ENCODE data around the gene SLC4A2. TPM values are rescaled to one million over a fixed set of nuclear protein-coding genes. Genes with fewer than 3 reads are reported as not detected.
A peak's percentile ranks its signal among the peaks of the same experiment; 100 is the strongest.
"Not testable (repeated sequence)": the region's sequence is repeated elsewhere in the genome, so short reads cannot be mapped to it uniquely, and the experiment has no call there.

Gene SLC4A2
- 66.5 TPM for total RNA-seq

DNA sequence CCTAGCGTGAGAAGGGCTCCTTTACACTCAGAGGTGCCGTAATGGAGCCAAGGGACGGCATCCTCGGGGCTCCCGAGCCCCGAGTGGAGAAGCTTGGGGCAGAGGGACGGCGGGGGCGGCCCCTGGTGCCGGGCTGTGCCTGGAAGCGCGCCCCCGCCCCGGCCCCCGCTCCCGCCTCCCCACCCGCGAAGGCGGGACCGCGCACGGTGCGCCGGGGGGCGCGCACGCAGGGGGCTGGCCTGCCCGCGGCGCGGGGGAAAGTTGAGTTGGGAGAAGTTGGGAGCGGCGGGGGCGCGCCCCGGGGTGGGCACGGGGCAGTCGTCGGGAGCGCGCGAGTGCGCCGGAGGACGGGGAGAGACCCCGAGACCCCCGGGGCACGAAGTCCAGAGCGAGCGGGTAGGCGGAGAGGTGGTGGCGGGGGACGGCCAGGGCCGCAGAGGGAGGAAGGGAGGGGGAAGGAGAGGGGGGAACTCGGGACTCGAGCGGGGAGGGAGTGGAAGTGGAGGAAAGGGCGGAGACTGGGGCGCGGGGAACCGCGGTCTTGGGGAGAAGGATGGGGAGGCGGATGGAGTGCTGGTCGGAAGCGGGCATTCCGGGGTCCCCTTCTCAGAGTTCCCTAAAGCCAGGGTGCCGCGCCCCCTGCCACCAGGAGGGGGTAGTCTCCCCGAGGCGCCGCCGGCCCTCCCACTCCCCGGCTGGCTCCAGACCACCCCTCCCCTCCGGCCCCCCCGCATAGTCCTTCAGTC is at the start of gene SLC4A2:
Gene SLC4A2 (plus strand): TSS at position 223 of the 746 bp plus-strand sequence. CDS start 2,399 bp downstream, outside the sequence.
- Histone ChIP-seq H3K27me3 (no peaks in the 10 kb centered on the region), H3K9me3 (no peaks in the 10 kb centered on the region), H3K27ac (peak within 1 kb of the TSS; percentile 99), H3K4me1 (peaks cover 63% of the 10 kb centered on the region), H3K4me3 (peak within 1 kb of the TSS; percentile 87 to 91), H3K36me3 (peaks cover 0 to 6% of the 10 kb centered on the region in 2 donors)
- TF ChIP-seq POLR2A (IDR thresholded peaks at IDR 0.05) = peak in 1 of 2 donors; percentile 28
- TF ChIP-seq, protein P1, sequence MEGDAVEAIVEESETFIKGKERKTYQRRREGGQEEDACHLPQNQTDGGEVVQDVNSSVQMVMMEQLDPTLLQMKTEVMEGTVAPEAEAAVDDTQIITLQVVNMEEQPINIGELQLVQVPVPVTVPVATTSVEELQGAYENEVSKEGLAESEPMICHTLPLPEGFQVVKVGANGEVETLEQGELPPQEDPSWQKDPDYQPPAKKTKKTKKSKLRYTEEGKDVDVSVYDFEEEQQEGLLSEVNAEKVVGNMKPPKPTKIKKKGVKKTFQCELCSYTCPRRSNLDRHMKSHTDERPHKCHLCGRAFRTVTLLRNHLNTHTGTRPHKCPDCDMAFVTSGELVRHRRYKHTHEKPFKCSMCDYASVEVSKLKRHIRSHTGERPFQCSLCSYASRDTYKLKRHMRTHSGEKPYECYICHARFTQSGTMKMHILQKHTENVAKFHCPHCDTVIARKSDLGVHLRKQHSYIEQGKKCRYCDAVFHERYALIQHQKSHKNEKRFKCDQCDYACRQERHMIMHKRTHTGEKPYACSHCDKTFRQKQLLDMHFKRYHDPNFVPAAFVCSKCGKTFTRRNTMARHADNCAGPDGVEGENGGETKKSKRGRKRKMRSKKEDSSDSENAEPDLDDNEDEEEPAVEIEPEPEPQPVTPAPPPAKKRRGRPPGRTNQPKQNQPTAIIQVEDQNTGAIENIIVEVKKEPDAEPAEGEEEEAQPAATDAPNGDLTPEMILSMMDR (IDR thresholded peaks at IDR 0.05) = peak in 1 of 3 experiments; percentile 25
- peak in 1 of 2 donors; percentile 75 for TF ChIP-seq POLR2AphosphoS5 (IDR thresholded peaks at IDR 0.05; ENCODE audit: insufficient read depth in 1 of 2, low read depth in 1 of 2)
- no peak for DNase-seq (ENCODE audit: extremely low spot score in 2 of 2)
- intact Hi-C loops (cut with DNase I) = loop anchor here (2.0 to 10.0 kb wide), 2 partner anchors 27 to 175 kb away; partner anchors contain the start of genes AGAP3 and CHPF2

- intact Hi-C loops (cut with DNase I) = no loop called here
- Histone ChIP-seq H3K9me3 (no peaks in the 10 kb centered on the region), H3K36me3 (no peaks in the 10 kb centered on the region), H3K27me3 (no peaks in the 10 kb centered on the region), H3K27ac (no peak overlapping the region), H3K4me1 (peaks cover 48% of the 10 kb centered on the region), H3K4me3 (no peak overlapping the region)
- TF ChIP-seq POLR2AphosphoS5 (IDR thresholded peaks at IDR 0.05; ENCODE audit: insufficient read depth in 1 of 2, low read depth in 1 of 2) = no peak
- TF ChIP-seq, protein P1 (IDR thresholded peaks at IDR 0.05) = no peak
- no peak for TF ChIP-seq POLR2A (IDR thresholded peaks at IDR 0.05)
- no peak for DNase-seq (ENCODE audit: extremely low spot score in 2 of 2)
Measured at GRCh38 chr7:151010037-151010306, 49.4 kb upstream of the SLC4A2 start.

- intact Hi-C loops (cut with DNase I) = no loop called here
- no peaks in the 10 kb centered on the region for H3K36me3 ChIP-seq
- no peaks in the 10 kb centered on the region for H3K27me3 ChIP-seq
- H3K4me1 ChIP-seq = peaks cover 48% of the 10 kb centered on the region
- no peak for DNase-seq (ENCODE audit: extremely low spot score in 2 of 2)
- H3K4me3 ChIP-seq = no peak overlapping the region
- TF ChIP-seq, protein P1 (IDR thresholded peaks at IDR 0.05) = no peak
- TF ChIP-seq POLR2A (IDR thresholded peaks at IDR 0.05) = no peak
- no peak for TF ChIP-seq POLR2AphosphoS5 (IDR thresholded peaks at IDR 0.05; ENCODE audit: insufficient read depth in 1 of 2, low read depth in 1 of 2)
- no peaks in the 10 kb centered on the region for H3K9me3 ChIP-seq
- H3K27ac ChIP-seq = no peak overlapping the region
Measured at GRCh38 chr7:151010307-151011096, 48.9 kb upstream of the SLC4A2 start.

DNA sequence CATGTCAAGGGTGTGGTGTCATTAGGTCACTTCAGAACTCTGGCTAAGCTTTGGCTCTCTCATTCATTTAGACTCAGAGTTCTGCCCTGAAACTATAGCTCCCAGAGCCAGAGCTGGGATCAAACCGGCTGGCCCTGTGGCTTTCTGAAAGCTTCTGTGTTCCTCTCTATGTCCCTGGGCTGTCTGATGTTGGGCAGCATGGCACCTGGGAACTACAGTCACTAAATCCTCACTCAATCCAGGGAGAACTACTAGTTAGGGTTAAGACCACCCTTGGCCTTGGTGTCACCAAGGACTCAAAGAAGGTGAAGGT is 48.3 kb upstream of the SLC4A2 start:
- intact Hi-C loops (cut with DNase I) = no loop called here
- no peaks in the 10 kb centered on the region for H3K27me3 ChIP-seq
- no peaks in the 10 kb centered on the region for H3K36me3 ChIP-seq
- peaks cover 48% of the 10 kb centered on the region for H3K4me1 ChIP-seq
- no peak overlapping the region for H3K27ac ChIP-seq
- H3K4me3 ChIP-seq = no peak overlapping the region
- TF ChIP-seq POLR2A (IDR thresholded peaks at IDR 0.05) (no peak), POLR2AphosphoS5 (IDR thresholded peaks at IDR 0.05; ENCODE audit: insufficient read depth in 1 of 2, low read depth in 1 of 2) (no peak)
- TF ChIP-seq, protein P1 (IDR thresholded peaks at IDR 0.05) = no peak
- no peaks in the 10 kb centered on the region for H3K9me3 ChIP-seq
- DNase-seq (ENCODE audit: extremely low spot score in 2 of 2) = no peak

GRCh38 chr7:151011616-151012015 is 47.8 kb upstream of the SLC4A2 start:
- DNase-seq (ENCODE audit: extremely low spot score in 2 of 2); intact Hi-C loops (cut with DNase I); H3K36me3 ChIP-seq; H3K27me3 ChIP-seq; H3K9me3 ChIP-seq; H3K4me3 ChIP-seq; H3K27ac ChIP-seq: not testable (repeated sequence)
- H3K4me1 ChIP-seq = peaks cover 48% of the 10 kb centered on the region
